GM21526 (cell line): ENCODE measurements around the gene STIP1.
A peak's percentile ranks its signal among the peaks of the same experiment; 100 is the strongest.

Experiments used
- ATAC-seq: cut with Tn5 transposase; IDR thresholded peaks from one replicate; pipeline ENCODE4 v1.9.1; 2021; ENCODE audit warnings: moderate library complexity; ENCODE audit not compliant: unreplicated experiment, low FRiP score

Gene STIP1

GRCh38 chr11:64220271-64220670, 34.3 kb downstream of the STIP1 start:
- no peak for ATAC-seq

GRCh38 chr11:64220798-64221197, 34.8 kb downstream of the STIP1 start:
- ATAC-seq, result no peak

GRCh38 chr11:64222651-64223000, 36.7 kb downstream of the STIP1 start:
- ATAC-seq, result no peak

DNA sequence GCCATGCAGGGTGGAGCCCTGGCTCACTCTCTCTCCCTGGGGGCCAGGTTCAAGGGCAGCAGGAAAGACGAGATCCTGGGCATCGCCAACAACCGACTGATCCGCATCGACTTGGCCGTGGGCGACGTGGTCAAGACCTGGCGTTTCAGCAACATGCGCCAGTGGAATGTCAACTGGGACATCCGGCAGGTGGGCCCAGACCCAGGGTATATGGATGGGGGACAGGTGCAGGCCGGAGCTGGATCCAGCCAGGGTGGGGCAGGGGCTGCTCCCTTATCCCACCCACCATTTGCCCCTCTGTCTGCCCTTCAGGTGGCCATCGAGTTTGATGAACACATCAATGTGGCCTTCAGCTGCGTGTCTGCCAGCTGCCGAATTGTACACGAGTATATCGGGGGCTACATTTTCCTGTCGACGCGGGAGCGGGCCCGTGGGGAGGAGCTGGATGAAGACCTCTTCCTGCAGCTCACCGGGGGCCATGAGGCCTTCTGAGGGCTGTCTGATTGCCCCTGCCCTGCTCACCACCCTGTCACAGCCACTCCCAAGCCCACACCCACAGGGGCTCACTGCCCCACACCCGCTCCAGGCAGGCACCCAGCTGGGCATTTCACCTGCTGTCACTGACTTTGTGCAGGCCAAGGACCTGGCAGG, 37.2 kb downstream of the STIP1 start:
- no peak for ATAC-seq

- ATAC-seq, result no peak
Observed at GRCh38 chr11:64224151-64224890, 38.4 kb downstream of the STIP1 start.

DNA sequence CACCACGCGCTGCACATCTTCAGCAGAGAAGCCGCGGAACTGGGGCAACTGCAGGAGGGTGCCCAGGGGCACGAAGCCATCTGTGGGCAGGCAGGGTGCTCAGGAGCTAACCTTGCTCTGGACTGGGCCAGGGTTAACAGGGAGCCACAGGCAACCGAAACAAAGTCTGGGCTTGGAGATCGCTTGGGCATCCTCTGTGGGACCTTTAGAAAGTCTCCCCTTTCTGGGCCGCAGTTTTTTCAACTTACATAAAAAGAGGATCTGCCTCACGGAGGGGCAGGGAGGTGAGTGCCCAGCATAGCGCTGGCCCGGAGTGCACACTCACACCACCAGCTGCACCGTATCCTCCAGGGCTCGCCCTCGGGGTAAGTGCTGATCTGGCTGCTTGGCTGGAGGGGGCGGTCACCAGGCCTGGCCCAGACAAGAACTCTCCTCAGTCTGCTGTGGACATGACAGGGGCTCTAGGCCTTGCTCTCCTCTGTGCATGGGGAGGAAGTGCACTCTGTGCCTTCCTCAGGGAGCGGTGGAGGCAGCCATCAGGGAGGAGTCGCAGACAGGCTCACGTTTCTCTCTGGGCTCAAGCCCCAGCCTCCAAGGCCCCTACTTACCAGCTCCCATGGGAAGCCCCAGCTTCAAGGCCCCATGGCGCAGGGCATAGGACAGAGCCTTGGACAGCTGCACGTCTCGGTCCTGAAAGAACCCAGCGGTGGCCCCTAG, 39.1 kb downstream of the STIP1 start:
- no peak for ATAC-seq

DNA sequence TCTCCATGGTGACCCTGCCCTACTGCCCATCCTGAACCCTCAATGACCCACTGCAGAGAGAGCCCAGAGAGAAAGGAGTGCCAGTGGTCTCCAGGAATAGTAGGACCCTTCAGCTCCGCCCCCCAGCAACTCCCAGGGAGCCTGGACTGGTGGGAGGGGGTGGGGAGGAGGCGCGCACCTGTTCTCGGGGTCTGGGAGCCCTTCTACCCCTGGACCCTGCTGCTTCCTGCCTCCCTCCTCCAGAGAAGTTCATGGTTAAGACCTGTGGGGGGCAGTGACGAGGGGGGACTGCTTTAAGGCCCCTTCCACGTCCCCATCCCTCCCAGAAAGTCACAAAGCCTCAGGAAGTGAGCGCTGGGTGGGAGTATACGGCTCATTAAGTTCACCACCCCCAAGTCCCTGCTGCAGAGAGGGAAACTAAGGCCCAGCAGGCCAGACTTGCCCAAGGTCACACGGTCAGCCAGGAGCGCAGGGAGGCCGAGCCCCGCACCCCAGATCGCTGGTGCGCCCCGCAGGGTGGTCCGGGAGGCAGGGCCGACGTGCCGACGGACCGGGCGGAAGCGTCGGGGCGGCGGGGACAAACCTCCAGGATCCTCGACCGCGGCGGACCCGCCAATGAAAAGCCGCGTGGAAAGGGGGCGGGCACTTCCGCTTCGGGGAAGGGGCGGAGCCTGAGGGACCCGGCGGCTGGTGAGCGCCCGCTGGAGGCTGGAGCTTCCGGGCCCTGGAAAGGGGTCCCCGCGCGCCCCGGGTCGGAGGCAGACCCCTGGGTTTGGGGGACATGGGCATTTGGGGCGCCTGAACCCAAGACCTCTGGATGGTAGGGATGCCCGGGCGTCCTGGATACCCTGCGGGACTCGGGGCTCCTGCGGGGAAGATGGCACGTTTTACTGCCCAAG, 39.9 kb downstream of the STIP1 start, which contains the start of the genes NUDT22 and TRPT1:
Gene NUDT22, plus strand, starts transcription at position 667 of the 899 bp plus-strand sequence. CDS start 379 bp downstream, outside the sequence.
Gene TRPT1, minus strand, starts transcription at position 579 of the 899 bp plus-strand sequence. Its CDS starts 326 bp downstream, at position 253.
- ATAC-seq, result no peak

GRCh38 chr11:64226507-64227051, 40.6 kb downstream of the STIP1 start:
- no peak for ATAC-seq

DNA sequence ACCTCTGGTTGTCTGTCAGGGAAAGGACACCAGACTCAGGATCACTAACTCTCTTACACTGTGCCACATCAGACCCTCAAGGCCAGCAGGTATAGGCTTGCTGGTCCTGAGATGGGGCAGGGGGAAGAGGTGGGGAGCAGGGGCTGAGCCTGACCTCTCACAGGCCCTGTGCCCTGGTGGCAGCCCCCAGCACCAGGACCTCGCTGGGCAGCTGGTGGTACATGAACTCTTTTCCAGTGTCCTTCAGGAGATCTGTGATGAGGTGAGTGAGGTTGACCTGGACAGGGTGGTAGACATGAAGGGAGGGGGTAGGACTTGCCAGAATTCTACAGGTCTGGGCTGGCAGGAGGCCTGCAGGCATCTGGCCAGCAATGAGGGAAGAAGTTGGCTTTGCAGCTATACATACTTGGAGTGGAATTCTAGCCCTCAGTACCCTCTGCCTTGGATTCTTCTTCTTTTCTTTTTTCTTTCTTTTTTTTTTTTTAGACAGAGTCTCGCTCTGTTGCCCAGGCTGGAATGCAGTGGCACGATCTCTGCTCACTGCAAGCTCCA, 41.5 kb downstream of the STIP1 start:
- no peak for ATAC-seq

GRCh38 chr11:64229090-64229743, 43.2 kb downstream of the STIP1 start:
- ATAC-seq, result no peak

DNA sequence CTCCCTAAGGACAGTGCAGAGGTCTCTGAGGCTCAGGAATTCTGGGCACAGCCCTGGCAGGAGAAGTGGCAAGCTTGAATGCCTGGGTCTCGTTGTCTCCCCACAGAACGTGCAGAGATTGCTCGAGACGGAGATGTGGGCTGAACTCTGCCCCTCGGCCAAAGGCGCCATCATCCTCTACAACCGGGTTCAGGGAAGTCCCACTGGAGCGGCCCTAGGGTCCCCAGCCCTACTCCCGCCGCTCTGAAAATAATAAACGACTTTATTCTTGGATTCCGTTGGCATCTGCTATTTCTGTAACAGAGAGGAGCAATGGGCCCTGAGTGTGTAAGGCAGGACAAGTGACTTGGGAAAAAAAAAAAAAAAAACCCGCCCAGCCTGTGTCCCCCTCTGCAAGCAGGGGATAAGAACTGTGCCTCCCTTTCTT, 43.8 kb downstream of the STIP1 start:
- no peak for ATAC-seq

- ATAC-seq, result peak; percentile 40
Observed at GRCh38 chr11:64230171-64230984, 44.4 kb downstream of the STIP1 start, which contains the start of gene DNAJC4. DNAJC4 (plus strand) TSS chr11:64230548; CDS start chr11:64230855, 307 bp downstream.

- no peak for ATAC-seq
Observed at GRCh38 chr11:64230985-64231365, 45.0 kb downstream of the STIP1 start.

DNA sequence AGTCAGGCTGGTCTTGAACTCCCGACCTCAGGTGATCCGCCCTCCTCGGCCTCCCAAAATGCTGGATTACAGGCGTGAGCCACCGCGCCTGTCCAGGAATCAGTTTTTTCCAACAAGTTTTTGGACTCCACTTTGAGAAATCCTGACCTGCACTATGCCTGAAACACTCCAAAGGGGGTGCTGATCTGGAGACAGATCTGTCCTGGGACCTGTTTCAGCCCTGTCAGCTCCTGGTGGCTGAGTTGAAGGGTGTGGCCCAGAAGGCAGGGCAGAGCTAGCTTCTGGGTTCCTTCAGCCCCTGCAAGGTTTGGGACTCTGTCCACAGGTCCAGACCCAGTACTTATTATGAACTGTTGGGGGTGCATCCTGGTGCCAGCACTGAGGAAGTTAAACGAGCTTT, 45.6 kb downstream of the STIP1 start:
- ATAC-seq, result no peak

- ATAC-seq, result no peak
Observed at GRCh38 chr11:64232182-64232966, 46.4 kb downstream of the STIP1 start.

- ATAC-seq, result no peak
Observed at GRCh38 chr11:64232967-64233315, 47.0 kb downstream of the STIP1 start.

- ATAC-seq, result no peak
Observed at GRCh38 chr11:64233913-64234586, 48.1 kb downstream of the STIP1 start, which contains the start of gene VEGFB. VEGFB (plus strand) TSS chr11:64234584; CDS start chr11:64234834, 250 bp downstream.
